HepG2 (cell line): Measurements from ENCODE around the gene MAP2K3. TPM values are rescaled to one million over a fixed set of nuclear protein-coding genes. Genes with fewer than 3 reads are reported as not detected.
A peak's percentile ranks its signal among the peaks of the same experiment; 100 is the strongest.
"Not testable (repeated sequence)": the region's sequence is repeated elsewhere in the genome, so short reads cannot be mapped to it uniquely, and the experiment has no call there.

Experiments
- ATAC-seq: fragments of 200-7000 bp; cut with Tn5 transposase; 3 replicates; pipeline ENCODE4 v1.9.1; 2020; ENCODE audit warnings: mild to moderate bottlenecking, moderate library complexity
- BruUV-seq: library from RNA; stranded (reverse); fragments of 400-500 nt; replicated peaks from 2 replicates; lab custom pipeline; 2021; lab: Mats Ljungman, UMichigan
- CTCF ChIA-PET: fragments of 300-600 bp; formaldehyde crosslinking; extraction: SDS; loops from one replicate; lab custom pipeline; 2021; ENCODE audit warnings: low total read pairs, inconsistent platforms, low intra/inter-chr PET ratio; lab: Yijun Ruan, JAX
- POLR2A ChIA-PET: fragments of 350-600 bp; sonication (Branson Sonifier 250); formaldehyde crosslinking; loops from one replicate; lab custom pipeline; 2020; ENCODE audit warnings: antibody characterized with exemption, inconsistent platforms; lab: Yijun Ruan, JAX
- DNase-seq: peaks from one replicate; pipeline ENCODE4 v3.0.0-alpha.2; 2015; ENCODE audit warnings: low spot score
- FAIRE-seq: peaks from 3 replicates; lab custom pipeline; 2011; peaks lifted over from hg19 to GRCh38; lab: Jason Lieb, UNC
- H2AFZ ChIP-seq: one replicate; pipeline ENCODE4 v1.6.1; 2011; ENCODE audit warnings: low read length, inconsistent platforms
- H3K27ac ChIP-seq: fragments of 300-600 bp; 3 replicates; pipeline ENCODE4 v1.8.0; 2011; ENCODE audit warnings: mixed run types, mild to moderate bottlenecking, mixed read lengths, low read length, inconsistent platforms; ENCODE audit not compliant: insufficient read depth; ENCODE audit errors: extremely low read length
- H3K27me3 ChIP-seq, 2 experiments: fragments of 200-600 bp in 1 of 2; 2 replicates in 1 of 2; 3 replicates in 1 of 2; pipeline versions ENCODE4 v1.6.0 to v1.8.0; 2011; ENCODE audit warnings: low read length in 2 of 2, mild to moderate bottlenecking in 2 of 2, moderate library complexity in 2 of 2, inconsistent platforms in 1 of 2; ENCODE audit not compliant: insufficient read depth in 2 of 2, control insufficient read depth in 1 of 2
- H3K36me3 ChIP-seq, 2 experiments: fragments of 200-600 bp in 1 of 2; replicated peaks in 1 of 2; 2 replicates in 1 of 2; 3 replicates in 1 of 2; pipeline versions ENCODE4 v1.5.1 to v1.8.0; 2011; ENCODE audit warnings: low read length in 2 of 2, inconsistent platforms in 1 of 2; ENCODE audit not compliant: insufficient read depth in 2 of 2, control insufficient read depth in 1 of 2
- H3K4me1 ChIP-seq: 2 replicates; pipeline ENCODE4 v1.5.1; 2012; ENCODE audit warnings: low read length, inconsistent platforms; ENCODE audit not compliant: insufficient read depth
- H3K4me2 ChIP-seq: 2 replicates; pipeline ENCODE4 v1.6.0; 2011; ENCODE audit warnings: low read depth, low read length, inconsistent platforms
- H3K4me3 ChIP-seq, 3 experiments: fragments of 200-600 bp in 1 of 3; sonication (generic), shearing (Covaris generic) in 1 of 3; replicated peaks in 1 of 3; 2 replicates each; pipeline ENCODE4 v1.5.1; 2011 to 2016; ENCODE audit warnings: low read length in 3 of 3, inconsistent platforms in 2 of 3, low read depth in 2 of 3, mild to moderate bottlenecking in 2 of 3, control low read depth in 1 of 3, mixed read lengths in 1 of 3; ENCODE audit not compliant: insufficient read depth in 1 of 3
- H3K79me2 ChIP-seq: one replicate; pipeline ENCODE4 v1.6.1; 2011; ENCODE audit warnings: low read length, inconsistent platforms; ENCODE audit not compliant: insufficient read depth
- H3K9ac ChIP-seq: 2 replicates; pipeline ENCODE4 v1.6.0; 2011; ENCODE audit warnings: mild to moderate bottlenecking, low read depth, low read length, inconsistent platforms; ENCODE audit not compliant: insufficient read depth
- H3K9me3 ChIP-seq: 2 replicates; pipeline ENCODE4 v1.5.1; 2012; ENCODE audit warnings: mild to moderate bottlenecking, low read length
- H4K20me1 ChIP-seq: 2 replicates; pipeline ENCODE4 v1.6.0; 2011; ENCODE audit warnings: inconsistent platforms, mild to moderate bottlenecking, low read length, moderate library complexity; ENCODE audit not compliant: insufficient read depth
- WGBS: methylation state at CpG from one replicate; pipeline ENCODE4 v1.1.6; 2017; ENCODE audit warnings: low lambda C conversion rate; 5-methylcytosine and 5-hydroxymethylcytosine counted together
- in situ Hi-C: cut with HindIII; loops from 2 replicates; pipeline ENCODE4 v1.10.0; 2017; ENCODE audit warnings: low pct_unique_long_range_greater_than_20kb; ENCODE audit not compliant: extremely low pct_ligation_motif_present
- intact Hi-C: fragments of 100-400 bp; cut with micrococcal nuclease; formaldehyde crosslinking; loops from one replicate; pipeline ENCODE4 v1.10.0; 2022; ENCODE audit not compliant: unreplicated experiment
- polyA plus RNA-seq, 8 experiments: library from polyadenylated mRNA; depleted of rRNA in 3 of 8; stranded (reverse) in 7 of 8; unstranded in 1 of 8; fragments of >200 nt; fragmentation: Illumina TruSeq in 4 of 8; extraction: Trizol in 4 of 8; gene quantifications; 2 replicates each; pipeline versions ENCODE4 v1.2.1 to v1.2.3, GENCODE V29; 2011 to 2016; ENCODE audit warnings: low read depth in 4 of 8, missing spikeins in 1 of 8, mixed read lengths in 1 of 8; ENCODE audit not compliant: insufficient read depth in 1 of 8
- total RNA-seq, 5 experiments: library from RNA; depleted of rRNA; stranded (reverse); fragments of >200 nt; fragmentation: Illumina TruSeq; extraction: Trizol; gene quantifications; 2 replicates each; pipeline ENCODE4 v1.2.3, GENCODE V29; 2016; ENCODE audit warnings: low read depth in 1 of 5

The MAP2K3 gene
- total and polyA plus RNA-seq, 2 of the 13 experiments (the other 11 are each of a cell fraction or from before 2014, with no cell fraction given), result 20.5 to 27.4 TPM

DNA sequence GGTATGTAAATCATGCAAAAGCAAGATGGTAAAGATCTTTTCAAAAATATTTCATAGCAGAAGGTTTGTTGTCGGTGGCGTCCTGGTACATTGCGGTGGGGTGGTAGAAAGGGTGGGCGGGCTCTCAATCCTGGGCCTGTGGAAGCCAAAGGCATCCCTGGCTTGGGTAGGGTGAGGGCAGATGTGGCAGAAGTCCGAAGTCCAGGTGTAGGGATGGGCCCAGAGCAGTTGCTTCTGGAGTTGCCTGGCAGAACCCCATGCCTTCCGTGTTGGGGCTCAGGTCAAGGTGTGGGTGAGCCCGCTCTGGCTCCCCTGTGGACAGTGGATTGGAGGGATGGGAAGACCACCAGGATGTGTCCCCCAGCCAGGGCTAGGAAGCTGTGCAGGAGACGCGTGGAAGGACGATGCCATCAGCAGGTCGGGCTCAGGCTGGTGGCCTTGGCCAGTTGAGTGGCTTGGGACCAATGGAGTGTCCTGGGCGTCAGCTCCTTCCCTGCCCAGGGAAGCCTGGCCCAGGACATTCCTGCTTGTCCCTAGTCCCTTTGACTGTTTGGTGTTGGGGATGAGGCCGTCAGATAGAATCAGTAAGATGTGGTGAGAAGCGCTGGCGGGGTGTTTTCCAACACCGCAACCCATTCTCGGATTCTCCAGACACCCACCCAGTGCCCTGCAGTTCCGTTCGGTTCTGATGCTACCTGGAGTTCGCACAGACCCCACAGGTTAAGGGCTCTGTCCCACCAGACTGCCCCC lies 21.1 kb downstream of the MAP2K3 start:
- FAIRE-seq, H4K20me1 ChIP-seq, H3K27ac ChIP-seq, H3K4me2 ChIP-seq, CTCF ChIA-PET, H3K27me3 ChIP-seq, DNase-seq, H3K4me1 ChIP-seq, H3K9me3 ChIP-seq, H3K4me3 ChIP-seq, H2AFZ ChIP-seq, intact Hi-C loops, ATAC-seq, H3K79me2 ChIP-seq, H3K9ac ChIP-seq, POLR2A ChIA-PET: not testable (repeated sequence)
- in situ Hi-C loops, result loop anchor here (25.0 kb wide), 1 partner anchor 457 kb away; no protein-coding TSS in a partner anchor
- TSS peak; percentile 14 for BruUV-seq
- 80% methylated on average over 17 of the region's 20 CpGs for WGBS
- H3K36me3 ChIP-seq, result peaks cover 20 to 48% of the 10 kb centered on the region in 2 experiments

DNA sequence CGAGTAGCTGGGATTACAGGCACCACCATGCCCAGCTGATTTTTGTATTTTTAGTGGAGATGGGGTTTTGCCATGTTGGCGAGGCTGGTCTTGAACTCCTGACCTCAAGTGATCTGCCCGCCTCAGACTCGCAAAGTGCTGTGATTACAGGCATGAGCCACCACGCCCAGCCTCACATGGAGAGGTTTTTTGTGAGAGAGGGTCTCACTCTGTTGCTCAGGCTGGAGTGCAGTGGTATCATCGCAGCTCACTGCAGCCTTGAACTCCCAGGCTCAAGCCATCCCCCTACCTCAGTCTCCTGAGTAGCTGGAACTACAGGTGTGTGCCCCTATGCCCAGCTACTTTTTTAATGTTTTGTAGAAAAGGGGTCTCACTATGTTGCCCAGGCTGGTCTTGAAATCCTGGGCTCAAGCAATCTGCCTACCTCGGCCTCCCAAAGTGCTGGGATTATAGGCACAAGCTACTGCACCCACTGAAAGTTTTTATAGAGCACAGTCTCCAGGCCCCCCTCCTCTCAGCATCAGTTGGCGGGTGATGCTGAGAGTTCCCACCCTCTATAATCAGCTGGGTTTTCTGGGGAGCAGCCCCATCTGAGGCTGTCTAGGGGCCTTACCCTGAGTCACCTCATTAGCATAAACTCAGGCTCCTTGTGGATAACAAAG lies 22.2 kb downstream of the MAP2K3 start:
- BruUV-seq, H3K9ac ChIP-seq, H3K27me3 ChIP-seq, intact Hi-C loops, H3K4me2 ChIP-seq, H3K27ac ChIP-seq, H3K4me1 ChIP-seq, H4K20me1 ChIP-seq, FAIRE-seq, H3K4me3 ChIP-seq, H2AFZ ChIP-seq, POLR2A ChIA-PET, ATAC-seq, H3K9me3 ChIP-seq, DNase-seq, CTCF ChIA-PET, H3K79me2 ChIP-seq: not testable (repeated sequence)
- 79% methylated on average over 5 of the region's 8 CpGs for WGBS
- in situ Hi-C loops, result loop anchor here (25.0 kb wide), 1 partner anchor 456 kb away; no protein-coding TSS in a partner anchor
- H3K36me3 ChIP-seq, result peaks cover 10 to 36% of the 10 kb centered on the region in 2 experiments

DNA sequence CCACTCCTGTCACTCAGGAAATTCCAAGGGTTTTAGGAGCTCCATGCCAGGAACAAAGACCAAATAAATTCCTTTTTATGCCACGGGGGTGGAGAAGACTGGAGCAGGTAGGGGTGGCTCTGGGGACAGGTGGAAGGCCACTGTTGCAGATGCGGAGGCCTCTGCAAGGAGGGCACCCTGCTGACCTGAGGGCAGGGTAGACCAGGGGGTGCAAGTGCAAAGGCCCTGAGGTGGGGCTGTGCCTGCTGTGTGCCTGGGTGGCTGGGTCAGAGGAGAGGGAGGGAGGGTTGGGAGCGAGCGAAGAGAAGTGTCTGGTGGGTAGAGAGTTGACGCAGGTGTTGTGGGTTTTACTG lies 22.7 kb downstream of the MAP2K3 start:
- in situ Hi-C loops, result loop anchor here (25.0 kb wide), 1 partner anchor 455 kb away; no protein-coding TSS in a partner anchor

More for the DNA sequence above, 22.7 kb downstream of the MAP2K3 start:
- H4K20me1 ChIP-seq, H3K79me2 ChIP-seq, H3K9ac ChIP-seq, H3K9me3 ChIP-seq, H3K4me1 ChIP-seq, H3K4me2 ChIP-seq, H3K27me3 ChIP-seq, intact Hi-C loops, BruUV-seq, FAIRE-seq, H3K27ac ChIP-seq, POLR2A ChIA-PET, CTCF ChIA-PET, ATAC-seq, H2AFZ ChIP-seq, H3K4me3 ChIP-seq, DNase-seq: not testable (repeated sequence)
- peaks cover 9 to 31% of the 10 kb centered on the region in 2 experiments for H3K36me3 ChIP-seq
- 19% methylated on average over 3 of the region's 5 CpGs for WGBS
